NK-92 (cell line): ENCODE results near the gene MMP20.

ENCODE experiments used
- DNase-seq: peaks from one replicate; lab custom pipeline; 2025; ENCODE audit not compliant: unreplicated experiment; lab: John Stamatoyannopoulos, UW

Gene MMP20

GRCh38 chr11:102592634-102593581 lies 32.2 kb downstream of the MMP20 start:
- DNase-seq: no peak

- DNase-seq: no peak
These were observed 33.0 kb downstream of the MMP20 start for GRCh38 chr11:102592131-102592530.

GRCh38 chr11:102591160-102591718 lies 33.9 kb downstream of the MMP20 start:
- DNase-seq: no peak

GRCh38 chr11:102590276-102591049 lies 34.7 kb downstream of the MMP20 start:
- DNase-seq: no peak

GRCh38 chr11:102589047-102589459 lies 36.1 kb downstream of the MMP20 start:
- DNase-seq: no peak

GRCh38 chr11:102587722-102588121 lies 37.4 kb downstream of the MMP20 start:
- no peak for DNase-seq

GRCh38 chr11:102583141-102583873 lies 41.8 kb downstream of the MMP20 start:
- no peak for DNase-seq

GRCh38 chr11:102582140-102582539 lies 43.0 kb downstream of the MMP20 start:
- no peak for DNase-seq

GRCh38 chr11:102581066-102581465 lies 44.1 kb downstream of the MMP20 start:
- no peak for DNase-seq

- no peak for DNase-seq
These were observed 44.8 kb downstream of the MMP20 start for GRCh38 chr11:102580185-102580951.

GRCh38 chr11:102577723-102578122 lies 47.4 kb downstream of the MMP20 start:
- DNase-seq: no peak

GRCh38 chr11:102577182-102577581 lies 48.0 kb downstream of the MMP20 start:
- no peak for DNase-seq

GRCh38 chr11:102576350-102576749 lies 48.8 kb downstream of the MMP20 start:
- no peak for DNase-seq

GRCh38 chr11:102575012-102575411 lies 50.1 kb downstream of the MMP20 start:
- no peak for DNase-seq

GRCh38 chr11:102573851-102574250 lies 51.3 kb downstream of the MMP20 start:
- no peak for DNase-seq

GRCh38 chr11:102572554-102573220 lies 52.4 kb downstream of the MMP20 start:
- DNase-seq: no peak

- no peak for DNase-seq
These were observed 56.3 kb downstream of the MMP20 start for GRCh38 chr11:102568851-102569250.

- no peak for DNase-seq
These were observed 59.0 kb downstream of the MMP20 start for GRCh38 chr11:102566112-102566511.

- no peak for DNase-seq
These were observed 61.0 kb downstream of the MMP20 start for GRCh38 chr11:102564110-102564509.

GRCh38 chr11:102561636-102562035 lies 63.5 kb downstream of the MMP20 start:
- DNase-seq: no peak
